ENCODE measurements around the gene CUL9.

GRCh38 chr6:43240950-43241349 is 59.0 kb downstream of the CUL9 start:
- TF ChIP-seq, protein P1, sequence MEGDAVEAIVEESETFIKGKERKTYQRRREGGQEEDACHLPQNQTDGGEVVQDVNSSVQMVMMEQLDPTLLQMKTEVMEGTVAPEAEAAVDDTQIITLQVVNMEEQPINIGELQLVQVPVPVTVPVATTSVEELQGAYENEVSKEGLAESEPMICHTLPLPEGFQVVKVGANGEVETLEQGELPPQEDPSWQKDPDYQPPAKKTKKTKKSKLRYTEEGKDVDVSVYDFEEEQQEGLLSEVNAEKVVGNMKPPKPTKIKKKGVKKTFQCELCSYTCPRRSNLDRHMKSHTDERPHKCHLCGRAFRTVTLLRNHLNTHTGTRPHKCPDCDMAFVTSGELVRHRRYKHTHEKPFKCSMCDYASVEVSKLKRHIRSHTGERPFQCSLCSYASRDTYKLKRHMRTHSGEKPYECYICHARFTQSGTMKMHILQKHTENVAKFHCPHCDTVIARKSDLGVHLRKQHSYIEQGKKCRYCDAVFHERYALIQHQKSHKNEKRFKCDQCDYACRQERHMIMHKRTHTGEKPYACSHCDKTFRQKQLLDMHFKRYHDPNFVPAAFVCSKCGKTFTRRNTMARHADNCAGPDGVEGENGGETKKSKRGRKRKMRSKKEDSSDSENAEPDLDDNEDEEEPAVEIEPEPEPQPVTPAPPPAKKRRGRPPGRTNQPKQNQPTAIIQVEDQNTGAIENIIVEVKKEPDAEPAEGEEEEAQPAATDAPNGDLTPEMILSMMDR (IDR thresholded peaks at IDR 0.05; ENCODE audit: low read depth, low read length, missing input control): no peak
- TF ChIP-seq, protein P2, sequence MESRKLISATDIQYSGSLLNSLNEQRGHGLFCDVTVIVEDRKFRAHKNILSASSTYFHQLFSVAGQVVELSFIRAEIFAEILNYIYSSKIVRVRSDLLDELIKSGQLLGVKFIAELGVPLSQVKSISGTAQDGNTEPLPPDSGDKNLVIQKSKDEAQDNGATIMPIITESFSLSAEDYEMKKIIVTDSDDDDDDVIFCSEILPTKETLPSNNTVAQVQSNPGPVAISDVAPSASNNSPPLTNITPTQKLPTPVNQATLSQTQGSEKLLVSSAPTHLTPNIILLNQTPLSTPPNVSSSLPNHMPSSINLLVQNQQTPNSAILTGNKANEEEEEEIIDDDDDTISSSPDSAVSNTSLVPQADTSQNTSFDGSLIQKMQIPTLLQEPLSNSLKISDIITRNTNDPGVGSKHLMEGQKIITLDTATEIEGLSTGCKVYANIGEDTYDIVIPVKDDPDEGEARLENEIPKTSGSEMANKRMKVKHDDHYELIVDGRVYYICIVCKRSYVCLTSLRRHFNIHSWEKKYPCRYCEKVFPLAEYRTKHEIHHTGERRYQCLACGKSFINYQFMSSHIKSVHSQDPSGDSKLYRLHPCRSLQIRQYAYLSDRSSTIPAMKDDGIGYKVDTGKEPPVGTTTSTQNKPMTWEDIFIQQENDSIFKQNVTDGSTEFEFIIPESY (IDR thresholded peaks at IDR 0.05): no peak
- TF ChIP-seq TAF1 (conservative IDR thresholded peaks at IDR 0.05) (no peak), EGR1 (IDR thresholded peaks at IDR 0.05; ENCODE audit: low read depth in 2 of 2) (no peak), YY1 (IDR thresholded peaks at IDR 0.05) (no peak), SP1 (IDR thresholded peaks at IDR 0.05) (no peak), RAD21 (IDR thresholded peaks at IDR 0.05) (no peak), FOXA2 (IDR thresholded peaks at IDR 0.05) (no peak), GABPA (IDR thresholded peaks at IDR 0.05 in 1 of 2, conservative IDR thresholded peaks at IDR 0.05 in 1 of 2) (no peak), JUND (IDR thresholded peaks at IDR 0.05) (no peak), HNF4A (conservative IDR thresholded peaks at IDR 0.05) (no peak)
- TF ChIP-seq, protein P3, sequence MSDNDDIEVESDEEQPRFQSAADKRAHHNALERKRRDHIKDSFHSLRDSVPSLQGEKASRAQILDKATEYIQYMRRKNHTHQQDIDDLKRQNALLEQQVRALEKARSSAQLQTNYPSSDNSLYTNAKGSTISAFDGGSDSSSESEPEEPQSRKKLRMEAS (IDR thresholded peaks at IDR 0.05): no peak
- TF ChIP-seq, protein P4, sequence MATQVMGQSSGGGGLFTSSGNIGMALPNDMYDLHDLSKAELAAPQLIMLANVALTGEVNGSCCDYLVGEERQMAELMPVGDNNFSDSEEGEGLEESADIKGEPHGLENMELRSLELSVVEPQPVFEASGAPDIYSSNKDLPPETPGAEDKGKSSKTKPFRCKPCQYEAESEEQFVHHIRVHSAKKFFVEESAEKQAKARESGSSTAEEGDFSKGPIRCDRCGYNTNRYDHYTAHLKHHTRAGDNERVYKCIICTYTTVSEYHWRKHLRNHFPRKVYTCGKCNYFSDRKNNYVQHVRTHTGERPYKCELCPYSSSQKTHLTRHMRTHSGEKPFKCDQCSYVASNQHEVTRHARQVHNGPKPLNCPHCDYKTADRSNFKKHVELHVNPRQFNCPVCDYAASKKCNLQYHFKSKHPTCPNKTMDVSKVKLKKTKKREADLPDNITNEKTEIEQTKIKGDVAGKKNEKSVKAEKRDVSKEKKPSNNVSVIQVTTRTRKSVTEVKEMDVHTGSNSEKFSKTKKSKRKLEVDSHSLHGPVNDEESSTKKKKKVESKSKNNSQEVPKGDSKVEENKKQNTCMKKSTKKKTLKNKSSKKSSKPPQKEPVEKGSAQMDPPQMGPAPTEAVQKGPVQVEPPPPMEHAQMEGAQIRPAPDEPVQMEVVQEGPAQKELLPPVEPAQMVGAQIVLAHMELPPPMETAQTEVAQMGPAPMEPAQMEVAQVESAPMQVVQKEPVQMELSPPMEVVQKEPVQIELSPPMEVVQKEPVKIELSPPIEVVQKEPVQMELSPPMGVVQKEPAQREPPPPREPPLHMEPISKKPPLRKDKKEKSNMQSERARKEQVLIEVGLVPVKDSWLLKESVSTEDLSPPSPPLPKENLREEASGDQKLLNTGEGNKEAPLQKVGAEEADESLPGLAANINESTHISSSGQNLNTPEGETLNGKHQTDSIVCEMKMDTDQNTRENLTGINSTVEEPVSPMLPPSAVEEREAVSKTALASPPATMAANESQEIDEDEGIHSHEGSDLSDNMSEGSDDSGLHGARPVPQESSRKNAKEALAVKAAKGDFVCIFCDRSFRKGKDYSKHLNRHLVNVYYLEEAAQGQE (IDR thresholded peaks at IDR 0.05): no peak
- TF ChIP-seq, protein P5, sequence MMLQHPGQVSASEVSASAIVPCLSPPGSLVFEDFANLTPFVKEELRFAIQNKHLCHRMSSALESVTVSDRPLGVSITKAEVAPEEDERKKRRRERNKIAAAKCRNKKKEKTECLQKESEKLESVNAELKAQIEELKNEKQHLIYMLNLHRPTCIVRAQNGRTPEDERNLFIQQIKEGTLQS (IDR thresholded peaks at IDR 0.05): no peak
